OCI-LY7 (cell line): ENCODE data around the gene ATP11A. TPM values are rescaled to one million over a fixed set of nuclear protein-coding genes. Genes with fewer than 3 reads are reported as not detected.

Experiments used
- BruUV-seq: library from RNA; stranded (reverse); fragments of 400-500 nt; replicated peaks from 2 replicates; lab custom pipeline; 2021; lab: Mats Ljungman, UMichigan
- CTCF ChIA-PET: fragments of 300-600 bp; sonication (Branson Sonifier 250); formaldehyde crosslinking; loops from one replicate; lab custom pipeline; 2022; ENCODE audit warnings: antibody characterized with exemption; ENCODE audit not compliant: unreplicated experiment; lab: Charles Lee
- POLR2A ChIA-PET: fragments of 300-600 bp; sonication (Branson Sonifier 250); formaldehyde crosslinking; loops from one replicate; lab custom pipeline; 2022; ENCODE audit warnings: antibody characterized with exemption; lab: Charles Lee
- DNase-seq: peaks from one replicate; pipeline ENCODE4 v3.0.0-alpha.2; 2015; ENCODE audit warnings: low spot score
- H2AFZ ChIP-seq: fragments of 200-600 bp; sonication (generic), shearing (Covaris generic); 2 replicates; pipeline ENCODE4 v1.6.1; 2014; ENCODE audit warnings: mild to moderate bottlenecking, antibody characterized with exemption, low read length, moderate library complexity
- H3K27ac ChIP-seq: fragments of 200-600 bp; sonication (generic); 2 replicates; pipeline ENCODE4 v1.5.1; 2014; ENCODE audit warnings: mixed run types, low read depth, mild to moderate bottlenecking, moderate library complexity, low read length, inconsistent platforms; ENCODE audit not compliant: poor library complexity, severe bottlenecking
- H3K36me3 ChIP-seq: fragments of 200-600 bp; sonication (generic); 2 replicates; pipeline ENCODE4 v1.6.1; 2014; ENCODE audit warnings: mild to moderate bottlenecking, antibody characterized with exemption, low read length, moderate library complexity, mixed read lengths; ENCODE audit not compliant: insufficient read depth
- H3K4me1 ChIP-seq: fragments of 200-600 bp; sonication (generic); 2 replicates; pipeline ENCODE4 v1.5.1; 2014; ENCODE audit warnings: mild to moderate bottlenecking, low read length; ENCODE audit not compliant: insufficient read depth, poor library complexity, severe bottlenecking
- H3K4me2 ChIP-seq: fragments of 200-600 bp; sonication (generic); 2 replicates; pipeline ENCODE4 v1.6.1; 2014; ENCODE audit warnings: mild to moderate bottlenecking, low read length
- H3K4me3 ChIP-seq: fragments of 200-600 bp; sonication (generic); 2 replicates; pipeline ENCODE4 v1.5.1; 2014; ENCODE audit warnings: mild to moderate bottlenecking, low read depth, low read length; ENCODE audit not compliant: poor library complexity, severe bottlenecking
- H3K79me2 ChIP-seq: fragments of 200-600 bp; sonication (generic); 2 replicates; pipeline ENCODE4 v1.6.1; 2016; ENCODE audit warnings: low read depth, mild to moderate bottlenecking, low read length, moderate library complexity, mixed read lengths; ENCODE audit not compliant: insufficient read depth
- H3K9me2 ChIP-seq: fragments of 200-600 bp; sonication (generic); 2 replicates; pipeline ENCODE4 v1.6.1; 2016; ENCODE audit warnings: mild to moderate bottlenecking, low read length, mixed read lengths; ENCODE audit not compliant: insufficient read depth
- H3K9me3 ChIP-seq: fragments of 200-600 bp; sonication (generic); 2 replicates; pipeline ENCODE4 v1.6.1; 2014; ENCODE audit warnings: mild to moderate bottlenecking, mixed run types, low read length, mixed read lengths
- H4K20me1 ChIP-seq: fragments of 200-600 bp; sonication (generic); 2 replicates; pipeline ENCODE4 v1.6.1; 2014; ENCODE audit warnings: mild to moderate bottlenecking, antibody characterized with exemption, low read length, moderate library complexity, mixed read lengths; ENCODE audit not compliant: insufficient read depth
- CTCF ChIP-seq: fragments of 200-600 bp; sonication (generic); conservative IDR thresholded peaks from 2 replicates; pipeline ENCODE4 v1.5.1; 2014; ENCODE audit warnings: mild to moderate bottlenecking, antibody characterized with exemption, low read length, moderate library complexity, mixed read lengths
- EZH2phosphoT487 ChIP-seq: fragments of 200-600 bp; sonication (generic); IDR thresholded peaks from 2 replicates; pipeline ENCODE4 v1.6.1; 2018; ENCODE audit warnings: low read depth, borderline replicate concordance, mild to moderate bottlenecking, mixed run types, antibody characterized with exemption, low read length, moderate library complexity, mixed read lengths
- intact Hi-C: fragments of 100-400 bp; cut with micrococcal nuclease; formaldehyde crosslinking; loops from one replicate; pipeline ENCODE4 v1.10.0; 2022; ENCODE audit not compliant: unreplicated experiment
- total RNA-seq, 2 experiments: library from RNA; depleted of rRNA in 1 of 2; stranded (reverse); fragments of >200 nt in 1 of 2; shearing (Covaris generic) in 1 of 2; gene quantifications; 2 replicates each; pipeline ENCODE4 v1.2.3, GENCODE V29; 2014 to 2022

The ATP11A gene
- total RNA-seq, 2 experiments from 2014 or later = 8.8 to 23.1 TPM

- no peaks in the 10 kb centered on the region; the same call in 1 of the 2 replicates for H3K36me3 ChIP-seq
- TF ChIP-seq EZH2phosphoT487 = no peak
- no peaks in the 10 kb centered on the region for H3K79me2 ChIP-seq
- no peaks in the 10 kb centered on the region for H3K9me3 ChIP-seq
- no peak for DNase-seq
- intact Hi-C loops = no loop called here
- CTCF ChIA-PET = no interaction called here
- peaks cover under 1% of the 10 kb centered on the region for H3K4me1 ChIP-seq
- H3K4me2 ChIP-seq = no peak overlapping the region
- H3K9me2 ChIP-seq = no peaks in the 10 kb centered on the region
- no peaks in the 10 kb centered on the region for H4K20me1 ChIP-seq
- no peak overlapping the region for H3K4me3 ChIP-seq
- POLR2A ChIA-PET = no interaction called here
- no peak overlapping the region for H2AFZ ChIP-seq
- no TSS peak for BruUV-seq
- H3K27ac ChIP-seq = no peak overlapping the region
These were observed 164.5 kb downstream of the ATP11A start for GRCh38 chr13:112854321-112854720.

- intact Hi-C loops = no loop called here
- Histone ChIP-seq H3K4me1 (peaks cover 11% of the 10 kb centered on the region), H3K9me3 (no peaks in the 10 kb centered on the region), H3K9me2 (no peaks in the 10 kb centered on the region), H3K27ac (no peak overlapping the region), H4K20me1 (no peaks in the 10 kb centered on the region), H2AFZ (no peak overlapping the region), H3K4me2 (no peak overlapping the region), H3K4me3 (no peak overlapping the region), H3K79me2 (no peaks in the 10 kb centered on the region), H3K36me3 (0 out of 2 replicates have a peak, but pooled peaks cover 4% of the 10 kb centered on the region)
- no TSS peak for BruUV-seq
- DNase-seq = no peak
- POLR2A ChIA-PET = no interaction called here
- TF ChIP-seq CTCF (no peak), EZH2phosphoT487 (no peak)
- CTCF ChIA-PET = no interaction called here
These were observed 166.0 kb downstream of the ATP11A start for GRCh38 chr13:112855859-112856258.

GRCh38 chr13:112857914-112858490, 168.2 kb downstream of the ATP11A start:
- peaks cover 11% of the 10 kb centered on the region for H3K4me1 ChIP-seq
- no peaks in the 10 kb centered on the region for H3K9me3 ChIP-seq
- no peak overlapping the region for H3K27ac ChIP-seq
- ChIA-PET POLR2A (no interaction called here), CTCF (no interaction called here)
- no peak overlapping the region for H3K4me2 ChIP-seq
- BruUV-seq = no TSS peak
- DNase-seq = no peak
- no peaks in the 10 kb centered on the region for H3K9me2 ChIP-seq
- intact Hi-C loops = no loop called here
- no peaks in the 10 kb centered on the region for H4K20me1 ChIP-seq
- H3K79me2 ChIP-seq = no peaks in the 10 kb centered on the region
- no peak overlapping the region for H2AFZ ChIP-seq
- 0 out of 2 replicates have a peak, but pooled peaks cover 4% of the 10 kb centered on the region for H3K36me3 ChIP-seq
- H3K4me3 ChIP-seq = no peak overlapping the region
- no peak for TF ChIP-seq EZH2phosphoT487
- no peak for TF ChIP-seq CTCF
